HT1080 (cell line): ENCODE measurements around the gene CXCR6. TPM values are rescaled to one million over a fixed set of nuclear protein-coding genes. Genes with fewer than 3 reads are reported as not detected.

Experiments
- DNase-seq: peaks from one replicate; pipeline ENCODE4 v3.0.0-alpha.2; 2015; ENCODE audit warnings: low read depth
- total RNA-seq: library from RNA; depleted of rRNA; stranded (reverse); fragments of >200 nt; shearing (Covaris generic); gene quantifications from 2 replicates; pipeline ENCODE4 v1.2.3, GENCODE V29; 2014

Gene CXCR6
- total RNA-seq, 1 experiment from 2014 or later, result not detected

- DNase-seq, result no peak
These were observed 3.6 kb downstream of the CXCR6 start for GRCh38 chr3:45946875-45947274.

- DNase-seq, result no peak
These were observed 4.1 kb downstream of the CXCR6 start for GRCh38 chr3:45947361-45947760.

- no peak for DNase-seq
These were observed 5.1 kb downstream of the CXCR6 start for GRCh38 chr3:45948311-45948781.

GRCh38 chr3:45948881-45949280 is 5.6 kb downstream of the CXCR6 start:
- no peak for DNase-seq

GRCh38 chr3:45949432-45949831 is 6.2 kb downstream of the CXCR6 start:
- no peak for DNase-seq

GRCh38 chr3:45950131-45950530 is 6.9 kb downstream of the CXCR6 start:
- no peak for DNase-seq

- DNase-seq, result no peak
These were observed 7.7 kb downstream of the CXCR6 start for GRCh38 chr3:45950686-45951600.

GRCh38 chr3:45951946-45952345 is 8.7 kb downstream of the CXCR6 start:
- DNase-seq, result no peak

GRCh38 chr3:45952456-45952855 is 9.2 kb downstream of the CXCR6 start:
- no peak for DNase-seq

- DNase-seq, result no peak
These were observed 10.3 kb downstream of the CXCR6 start for GRCh38 chr3:45953536-45953935.

GRCh38 chr3:45954306-45954705 is 11.0 kb downstream of the CXCR6 start:
- DNase-seq, result no peak

GRCh38 chr3:45955017-45955647 is 11.9 kb downstream of the CXCR6 start:
- DNase-seq, result no peak

GRCh38 chr3:45955706-45956105 is 12.4 kb downstream of the CXCR6 start:
- no peak for DNase-seq

GRCh38 chr3:45957586-45957985 is 14.3 kb downstream of the CXCR6 start:
- DNase-seq, result no peak

GRCh38 chr3:45958321-45958791 is 15.1 kb downstream of the CXCR6 start:
- peak; percentile 20 for DNase-seq

GRCh38 chr3:45959201-45959600 is 15.9 kb downstream of the CXCR6 start:
- DNase-seq, result no peak

GRCh38 chr3:45960289-45960688 is 17.0 kb downstream of the CXCR6 start:
- no peak for DNase-seq

GRCh38 chr3:45962033-45962432 is 18.8 kb downstream of the CXCR6 start:
- no peak for DNase-seq

GRCh38 chr3:45964139-45964538 is 20.9 kb downstream of the CXCR6 start:
- no peak for DNase-seq

GRCh38 chr3:45965253-45965652 is 22.0 kb downstream of the CXCR6 start:
- no peak for DNase-seq

GRCh38 chr3:45965653-45966052 is 22.4 kb downstream of the CXCR6 start:
- DNase-seq, result no peak

- DNase-seq, result no peak
These were observed 23.1 kb downstream of the CXCR6 start for GRCh38 chr3:45966371-45966791.
